Stimulated activated CD4-positive, alpha-beta T cell treated with anti-CD3 and anti-CD28 coated beads, Interleukin-15, amount 100 ng/mL, for 48 hours (primary cell): Measurements from ENCODE around the gene HIP1R.

Experiments used
- DNase-seq, 2 donors: peaks; one replicate each; pipeline ENCODE4 v3.0.0-alpha.2; 2020; ENCODE audit warnings: low read depth in 2 of 2

The HIP1R gene

GRCh38 chr12:122830517-122831214 is 4.6 kb upstream of the HIP1R start:
- no peak for DNase-seq

- no peak for DNase-seq
These were observed 945 bp upstream of the HIP1R start for GRCh38 chr12:122834104-122834920.

- DNase-seq: no peak
These were observed 431 bp downstream of the HIP1R start for GRCh38 chr12:122835750-122836026.

GRCh38 chr12:122836027-122836921 is 1.0 kb downstream of the HIP1R start:
- DNase-seq: no peak

GRCh38 chr12:122837306-122838265 is 2.3 kb downstream of the HIP1R start:
- no peak for DNase-seq

- DNase-seq: no peak
These were observed 3.6 kb downstream of the HIP1R start for GRCh38 chr12:122838841-122839240.

GRCh38 chr12:122839907-122840554 is 4.8 kb downstream of the HIP1R start:
- DNase-seq: no peak

GRCh38 chr12:122840580-122841513 is 5.6 kb downstream of the HIP1R start:
- no peak for DNase-seq

- DNase-seq: no peak
These were observed 6.5 kb downstream of the HIP1R start for GRCh38 chr12:122841544-122842321.

- no peak for DNase-seq
These were observed 7.5 kb downstream of the HIP1R start for GRCh38 chr12:122842505-122843405.

GRCh38 chr12:122843455-122843854 is 8.2 kb downstream of the HIP1R start:
- DNase-seq: no peak

- DNase-seq: no peak
These were observed 9.2 kb downstream of the HIP1R start for GRCh38 chr12:122844366-122844971.

GRCh38 chr12:122845041-122845864 is 10.0 kb downstream of the HIP1R start:
- DNase-seq: no peak

- DNase-seq: no peak
These were observed 10.8 kb downstream of the HIP1R start for GRCh38 chr12:122845865-122846621.

GRCh38 chr12:122846622-122847515 is 11.6 kb downstream of the HIP1R start:
- DNase-seq: no peak
